Measurements from ENCODE around the gene RBMS2.
A peak's percentile ranks its signal among the peaks of the same experiment; 100 is the strongest.
"Not testable (repeated sequence)": the region's sequence is repeated elsewhere in the genome, so short reads cannot be mapped to it uniquely, and the experiment has no call there.

Gene RBMS2

GRCh38 chr12:56517854-56518253 is 3.8 kb upstream of the RBMS2 start:
- DNase-seq (ENCODE audit: low spot score) = no peak

GRCh38 chr12:56518570-56518969 is 3.0 kb upstream of the RBMS2 start:
- no peak for DNase-seq (ENCODE audit: low spot score)

GRCh38 chr12:56520048-56520447 is 1.6 kb upstream of the RBMS2 start:
- no peak for DNase-seq (ENCODE audit: low spot score)

GRCh38 chr12:56520506-56520905 is 1.1 kb upstream of the RBMS2 start:
- DNase-seq (ENCODE audit: low spot score) = no peak

GRCh38 chr12:56521209-56521589 is 421 bp upstream of the RBMS2 start:
- no peak for DNase-seq (ENCODE audit: low spot score)

GRCh38 chr12:56522411-56523193 is 982 bp downstream of the RBMS2 start:
- no peak for DNase-seq (ENCODE audit: low spot score)

GRCh38 chr12:56528846-56529245 is 7.2 kb downstream of the RBMS2 start:
- DNase-seq (ENCODE audit: low spot score) = no peak

GRCh38 chr12:56529656-56530055 is 8.0 kb downstream of the RBMS2 start:
- no peak for DNase-seq (ENCODE audit: low spot score)

GRCh38 chr12:56530390-56531055 is 8.9 kb downstream of the RBMS2 start:
- DNase-seq (ENCODE audit: low spot score) = no peak

GRCh38 chr12:56537546-56537945 is 15.9 kb downstream of the RBMS2 start:
- DNase-seq (ENCODE audit: low spot score) = no peak

- no peak for DNase-seq (ENCODE audit: low spot score)
These were observed 20.0 kb downstream of the RBMS2 start for GRCh38 chr12:56541631-56542030.

- DNase-seq (ENCODE audit: low spot score) = no peak
These were observed 20.5 kb downstream of the RBMS2 start for GRCh38 chr12:56542164-56542563.

- DNase-seq (ENCODE audit: low spot score) = no peak
These were observed 23.5 kb downstream of the RBMS2 start for GRCh38 chr12:56545023-56545604.

GRCh38 chr12:56546680-56547079 is 25.1 kb downstream of the RBMS2 start:
- no peak for DNase-seq (ENCODE audit: low spot score)

- DNase-seq (ENCODE audit: low spot score) = no peak
These were observed 29.4 kb downstream of the RBMS2 start for GRCh38 chr12:56551070-56551469.

- peak; percentile 11 for DNase-seq (ENCODE audit: low spot score)
These were observed 44.0 kb downstream of the RBMS2 start for GRCh38 chr12:56565510-56566101.

GRCh38 chr12:56568146-56568545 is 46.5 kb downstream of the RBMS2 start:
- DNase-seq (ENCODE audit: low spot score) = no peak

GRCh38 chr12:56571121-56571520 is 49.5 kb downstream of the RBMS2 start:
- no peak for DNase-seq (ENCODE audit: low spot score)

GRCh38 chr12:56572288-56572687 is 50.7 kb downstream of the RBMS2 start:
- no peak for DNase-seq (ENCODE audit: low spot score)

- no peak for DNase-seq (ENCODE audit: low spot score)
These were observed 52.6 kb downstream of the RBMS2 start for GRCh38 chr12:56574210-56574609.

GRCh38 chr12:56577248-56577647 is 55.6 kb downstream of the RBMS2 start:
- not testable (repeated sequence) for DNase-seq (ENCODE audit: low spot score)

GRCh38 chr12:56578983-56579546 is 57.4 kb downstream of the RBMS2 start:
- no peak for DNase-seq (ENCODE audit: low spot score)

All from COLO829 (cell line).